ENCODE results near the gene AFM. TPM values are rescaled to one million over a fixed set of nuclear protein-coding genes. Genes with fewer than 3 reads are reported as not detected.
A peak's percentile ranks its signal among the peaks of the same experiment; 100 is the strongest.

AFM gene
- total RNA-seq, 6 experiments from 2014 or later = 129 to 320 (median 169) TPM

- Histone ChIP-seq H3K4me1 (peaks cover 0 to 14% (median 3%) of the 10 kb centered on the region in 4 donors), H3K27ac (no peak overlapping the region), H3K27me3 (no peaks in the 10 kb centered on the region), H3K4me3 (no peak overlapping the region), H3K9me3 (no peaks in the 10 kb centered on the region), H3K36me3 (no peaks in the 10 kb centered on the region)
- no peak for TF ChIP-seq CTCF (IDR thresholded peaks at IDR 0.05)
- TF ChIP-seq POLR2A (IDR thresholded peaks at IDR 0.05) = no peak
- DNase-seq (no peak), ATAC-seq (peak in 1 of 4 donors; percentile 11)
- intact Hi-C loops (cut with DNase I) = no loop called here
- WGBS (ENCODE audit: insufficient coverage, low coverage, low lambda C conversion rate, missing lambda C conversion rate) = 40% methylated on average over 5 of the region's 5 CpGs
These were observed 39.3 kb upstream of the AFM start for GRCh38 chr4:73442275-73442674.

- TF ChIP-seq CTCF (IDR thresholded peaks at IDR 0.05) (no peak), POLR2A (IDR thresholded peaks at IDR 0.05) (no peak)
- 56% methylated on average over 3 of the region's 3 CpGs for WGBS (ENCODE audit: insufficient coverage, low coverage, low lambda C conversion rate, missing lambda C conversion rate)
- H3K27ac ChIP-seq = no peak overlapping the region
- intact Hi-C loops (cut with DNase I) = no loop called here
- H3K27me3 ChIP-seq = no peaks in the 10 kb centered on the region
- H3K4me3 ChIP-seq = no peak overlapping the region
- peaks cover 0 to 23% (median 3%) of the 10 kb centered on the region in 4 donors for H3K4me1 ChIP-seq
- ATAC-seq (no peak), DNase-seq (no peak)
- no peaks in the 10 kb centered on the region for H3K36me3 ChIP-seq
- H3K9me3 ChIP-seq = no peaks in the 10 kb centered on the region
These were observed 38.3 kb upstream of the AFM start for GRCh38 chr4:73443224-73443623.

GRCh38 chr4:73445383-73446335 is 35.9 kb upstream of the AFM start:
- peak in 1 of 4 donors; percentile 34 for ATAC-seq
- H3K4me1 ChIP-seq = peaks cover 0 to 45% (median 3%) of the 10 kb centered on the region in 4 donors
- intact Hi-C loops (cut with DNase I) = no loop called here

GRCh38 chr4:73446336-73446938 is 35.1 kb upstream of the AFM start:
- Histone ChIP-seq H3K4me3 (no peak overlapping the region), H3K4me1 (peaks cover 0 to 45% (median 3%) of the 10 kb centered on the region in 4 donors), H3K27ac (no peak overlapping the region), H3K9me3 (no peaks in the 10 kb centered on the region), H3K36me3 (no peaks in the 10 kb centered on the region), H3K27me3 (no peaks in the 10 kb centered on the region)
- TF ChIP-seq POLR2A (IDR thresholded peaks at IDR 0.05) (no peak), CTCF (IDR thresholded peaks at IDR 0.05) (peak; percentile 78 to 90 (median 84))
- no peak for DNase-seq
- 0% methylated on average over 4 of the region's 4 CpGs for WGBS (ENCODE audit: insufficient coverage, low coverage, low lambda C conversion rate, missing lambda C conversion rate)
- intact Hi-C loops (cut with DNase I) = no loop called here
- ATAC-seq = peak; percentile 91 to 98 (median 94)

More at GRCh38 chr4:73445383-73446335, 35.9 kb upstream of the AFM start:
- no peak overlapping the region for H3K4me3 ChIP-seq
- no peaks in the 10 kb centered on the region for H3K27me3 ChIP-seq
- H3K9me3 ChIP-seq = no peaks in the 10 kb centered on the region
- TF ChIP-seq POLR2A (IDR thresholded peaks at IDR 0.05) (no peak), CTCF (IDR thresholded peaks at IDR 0.05) (no peak)
- WGBS (ENCODE audit: insufficient coverage, low coverage, low lambda C conversion rate, missing lambda C conversion rate) = 68% methylated on average over 7 of the region's 7 CpGs
- H3K36me3 ChIP-seq = no peaks in the 10 kb centered on the region
- DNase-seq = no peak
- no peak overlapping the region for H3K27ac ChIP-seq
